ENCODE results near the gene IFT81.

IFT81 gene

GRCh38 chr12:110149086-110149660 is 25.0 kb downstream of the IFT81 start:
- no peak for DNase-seq (ENCODE audit: low read depth)

GRCh38 chr12:110156766-110157165 is 32.6 kb downstream of the IFT81 start:
- DNase-seq (ENCODE audit: low read depth) = no peak

- no peak for DNase-seq (ENCODE audit: low read depth)
These were observed 33.4 kb downstream of the IFT81 start for GRCh38 chr12:110157539-110157938.

- no peak for DNase-seq (ENCODE audit: low read depth)
These were observed 35.6 kb downstream of the IFT81 start for GRCh38 chr12:110159671-110160245.

GRCh38 chr12:110165540-110166159 is 41.5 kb downstream of the IFT81 start:
- DNase-seq (ENCODE audit: low read depth) = no peak

GRCh38 chr12:110168732-110169455 is 44.7 kb downstream of the IFT81 start:
- DNase-seq (ENCODE audit: low read depth) = no peak

- DNase-seq (ENCODE audit: low read depth) = peak; percentile 39
These were observed 46.5 kb downstream of the IFT81 start for GRCh38 chr12:110170535-110171185.

GRCh38 chr12:110171186-110171538 is 47.0 kb downstream of the IFT81 start:
- DNase-seq (ENCODE audit: low read depth) = no peak

GRCh38 chr12:110171636-110172035 is 47.5 kb downstream of the IFT81 start:
- no peak for DNase-seq (ENCODE audit: low read depth)

- peak; percentile 21 for DNase-seq (ENCODE audit: low read depth)
These were observed 50.3 kb downstream of the IFT81 start for GRCh38 chr12:110174373-110174996.

- DNase-seq (ENCODE audit: low read depth) = no peak
These were observed 51.0 kb downstream of the IFT81 start for GRCh38 chr12:110175201-110175600.

GRCh38 chr12:110176745-110177144 is 52.6 kb downstream of the IFT81 start:
- no peak for DNase-seq (ENCODE audit: low read depth)

- DNase-seq (ENCODE audit: low read depth) = peak; percentile 54
These were observed 55.1 kb downstream of the IFT81 start for GRCh38 chr12:110179291-110179690.

- DNase-seq (ENCODE audit: low read depth) = peak; percentile 53
These were observed 56.4 kb downstream of the IFT81 start for GRCh38 chr12:110180591-110181005.

- DNase-seq (ENCODE audit: low read depth) = no peak
These were observed 58.1 kb downstream of the IFT81 start for GRCh38 chr12:110182281-110182680.

- no peak for DNase-seq (ENCODE audit: low read depth)
These were observed 59.2 kb downstream of the IFT81 start for GRCh38 chr12:110183386-110183785.

- DNase-seq (ENCODE audit: low read depth) = no peak
These were observed 61.5 kb downstream of the IFT81 start for GRCh38 chr12:110185626-110186025.

GRCh38 chr12:110186059-110186458 is 61.9 kb downstream of the IFT81 start:
- no peak for DNase-seq (ENCODE audit: low read depth)

- DNase-seq (ENCODE audit: low read depth) = peak; percentile 21
These were observed 69.0 kb downstream of the IFT81 start for GRCh38 chr12:110193196-110193595.

GRCh38 chr12:110197003-110197402 is 72.8 kb downstream of the IFT81 start:
- DNase-seq (ENCODE audit: low read depth) = no peak

- peak; percentile 83 for DNase-seq (ENCODE audit: low read depth)
These were observed 74.2 kb downstream of the IFT81 start for GRCh38 chr12:110198386-110198785.
